Brain microvascular endothelial cell (primary cell): Measurements from ENCODE around the gene KIAA1614.

Source experiments
- DNase-seq: peaks from one replicate; pipeline ENCODE4 v3.0.0-alpha.2; 2020
- H3K27ac ChIP-seq: fragments of 250-450 bp; sonication (Bioruptor Pico); 2 replicates; pipeline ENCODE4 v1.5.1; 2020; ENCODE audit warnings: mild to moderate bottlenecking, moderate library complexity
- H3K27me3 ChIP-seq: fragments of 250-450 bp; sonication (Bioruptor Pico); replicated peaks from 2 replicates; pipeline ENCODE4 v1.5.1; 2020; ENCODE audit warnings: mild to moderate bottlenecking
- H3K36me3 ChIP-seq: fragments of 250-450 bp; sonication (Bioruptor Pico); replicated peaks from 2 replicates; pipeline ENCODE4 v1.5.1; 2020; ENCODE audit warnings: mild to moderate bottlenecking
- H3K4me3 ChIP-seq: 2 replicates; pipeline ENCODE4 v1.5.1; 2011; ENCODE audit warnings: low read depth, mild to moderate bottlenecking, control low read depth, low read length, moderate library complexity
- in situ Hi-C: cut with HindIII; loops from 2 replicates; pipeline ENCODE4 v1.10.0; 2017; ENCODE audit warnings: low sequenced_read_pairs, low pct_ligation_motif_present
- TF ChIP-seq, protein P1 (sequence below): IDR thresholded peaks from 2 replicates; pipeline ENCODE4 v1.5.1; 2011; ENCODE audit warnings: low read depth, mild to moderate bottlenecking, moderate library complexity, low read length, control low read depth, inconsistent platforms; ENCODE audit errors: missing control alignments

The KIAA1614 gene

DNA sequence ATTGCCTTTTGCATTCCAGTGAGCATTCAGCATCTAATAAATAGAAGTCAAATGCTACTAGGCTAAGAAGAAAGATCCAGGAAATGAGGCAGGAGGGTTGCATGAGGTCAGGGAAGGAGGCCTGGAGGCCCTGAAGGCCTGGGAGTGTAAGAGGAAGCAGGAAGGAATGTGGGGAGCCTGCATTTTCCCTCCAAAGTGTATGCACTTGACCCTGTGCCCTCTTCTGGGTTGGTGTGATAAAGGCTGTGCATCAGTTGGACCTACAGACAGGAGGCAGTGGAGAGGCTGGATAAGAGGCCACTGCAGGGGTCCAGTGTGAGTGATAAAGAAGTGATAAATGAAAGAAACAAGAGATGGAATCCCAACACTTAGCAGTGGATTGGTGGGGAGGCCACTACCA is 20.4 kb downstream of the KIAA1614 start:
- TF ChIP-seq, protein P1, sequence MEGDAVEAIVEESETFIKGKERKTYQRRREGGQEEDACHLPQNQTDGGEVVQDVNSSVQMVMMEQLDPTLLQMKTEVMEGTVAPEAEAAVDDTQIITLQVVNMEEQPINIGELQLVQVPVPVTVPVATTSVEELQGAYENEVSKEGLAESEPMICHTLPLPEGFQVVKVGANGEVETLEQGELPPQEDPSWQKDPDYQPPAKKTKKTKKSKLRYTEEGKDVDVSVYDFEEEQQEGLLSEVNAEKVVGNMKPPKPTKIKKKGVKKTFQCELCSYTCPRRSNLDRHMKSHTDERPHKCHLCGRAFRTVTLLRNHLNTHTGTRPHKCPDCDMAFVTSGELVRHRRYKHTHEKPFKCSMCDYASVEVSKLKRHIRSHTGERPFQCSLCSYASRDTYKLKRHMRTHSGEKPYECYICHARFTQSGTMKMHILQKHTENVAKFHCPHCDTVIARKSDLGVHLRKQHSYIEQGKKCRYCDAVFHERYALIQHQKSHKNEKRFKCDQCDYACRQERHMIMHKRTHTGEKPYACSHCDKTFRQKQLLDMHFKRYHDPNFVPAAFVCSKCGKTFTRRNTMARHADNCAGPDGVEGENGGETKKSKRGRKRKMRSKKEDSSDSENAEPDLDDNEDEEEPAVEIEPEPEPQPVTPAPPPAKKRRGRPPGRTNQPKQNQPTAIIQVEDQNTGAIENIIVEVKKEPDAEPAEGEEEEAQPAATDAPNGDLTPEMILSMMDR: peak; percentile 6
- no peak for DNase-seq
- Histone ChIP-seq H3K4me3 (no peak overlapping the region), H3K27ac (no peak overlapping the region), H3K36me3 (no peaks in the 10 kb centered on the region), H3K27me3 (no peaks in the 10 kb centered on the region)
- in situ Hi-C loops: no loop called here

DNA sequence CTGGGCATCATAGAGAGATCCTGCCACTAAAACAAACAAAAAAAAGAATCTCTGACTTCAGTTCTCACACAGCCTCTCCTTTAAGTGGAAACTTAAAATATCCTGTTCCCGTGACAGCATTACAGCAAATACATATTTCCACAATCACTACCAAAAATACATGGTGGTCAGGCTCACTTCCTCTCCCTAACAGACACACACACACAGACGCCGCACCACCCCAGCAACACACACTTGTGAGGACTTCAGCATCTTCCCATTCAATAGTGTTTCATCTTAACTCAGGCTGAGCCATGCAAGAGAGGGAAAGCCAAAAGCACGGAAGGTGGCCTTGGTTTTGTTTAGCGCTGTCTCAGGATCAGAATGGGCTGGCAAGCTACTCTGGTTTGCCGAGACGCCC is 21.9 kb downstream of the KIAA1614 start:
- Histone ChIP-seq H3K27ac (no peak overlapping the region), H3K36me3 (no peaks in the 10 kb centered on the region), H3K27me3 (no peaks in the 10 kb centered on the region), H3K4me3 (no peak overlapping the region)
- TF ChIP-seq, protein P1: no peak
- in situ Hi-C loops: no loop called here
- DNase-seq: no peak

DNA sequence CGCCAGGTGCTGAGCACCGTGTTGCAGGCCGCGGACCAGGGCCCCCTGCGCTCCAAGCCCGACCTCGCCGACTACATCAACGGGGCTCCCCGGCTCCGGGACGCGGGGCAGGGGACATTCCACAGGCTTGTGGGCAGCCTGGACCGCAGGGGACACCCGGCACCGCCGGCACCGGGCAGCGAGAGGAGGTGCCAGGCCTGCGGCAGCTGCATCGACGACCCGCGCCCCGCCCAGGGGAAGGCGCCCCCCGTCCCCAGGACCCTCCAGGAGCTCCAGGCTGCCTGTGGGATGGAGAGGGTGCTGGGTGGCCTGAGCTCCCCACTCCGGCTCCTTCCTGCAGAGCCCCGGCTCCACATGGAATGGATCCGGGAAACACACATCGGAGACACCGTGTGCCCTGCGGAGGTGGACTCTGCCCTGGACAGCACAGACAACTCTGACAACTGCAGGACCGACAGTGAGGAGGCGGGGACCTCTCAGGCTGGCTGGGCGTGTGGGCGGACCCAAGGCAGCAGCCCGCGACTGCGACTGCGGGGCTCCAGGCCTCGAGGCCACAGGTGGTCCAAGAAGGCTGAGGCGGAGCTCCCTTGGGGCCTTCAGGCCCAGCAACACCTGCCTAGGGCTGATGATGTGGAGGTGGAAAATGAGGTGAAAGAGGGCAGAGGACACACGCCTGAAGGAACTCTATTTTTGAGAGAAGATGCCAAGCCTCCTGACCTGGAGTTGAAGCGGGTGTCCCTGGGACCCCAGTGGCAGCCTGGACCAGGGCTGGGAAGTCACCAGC is 22.8 kb downstream of the KIAA1614 start:
- Histone ChIP-seq H3K4me3 (no peak overlapping the region), H3K36me3 (no peaks in the 10 kb centered on the region), H3K27me3 (no peaks in the 10 kb centered on the region), H3K27ac (no peak overlapping the region)
- no peak for DNase-seq
- in situ Hi-C loops: no loop called here
- TF ChIP-seq, protein P1: no peak

DNA sequence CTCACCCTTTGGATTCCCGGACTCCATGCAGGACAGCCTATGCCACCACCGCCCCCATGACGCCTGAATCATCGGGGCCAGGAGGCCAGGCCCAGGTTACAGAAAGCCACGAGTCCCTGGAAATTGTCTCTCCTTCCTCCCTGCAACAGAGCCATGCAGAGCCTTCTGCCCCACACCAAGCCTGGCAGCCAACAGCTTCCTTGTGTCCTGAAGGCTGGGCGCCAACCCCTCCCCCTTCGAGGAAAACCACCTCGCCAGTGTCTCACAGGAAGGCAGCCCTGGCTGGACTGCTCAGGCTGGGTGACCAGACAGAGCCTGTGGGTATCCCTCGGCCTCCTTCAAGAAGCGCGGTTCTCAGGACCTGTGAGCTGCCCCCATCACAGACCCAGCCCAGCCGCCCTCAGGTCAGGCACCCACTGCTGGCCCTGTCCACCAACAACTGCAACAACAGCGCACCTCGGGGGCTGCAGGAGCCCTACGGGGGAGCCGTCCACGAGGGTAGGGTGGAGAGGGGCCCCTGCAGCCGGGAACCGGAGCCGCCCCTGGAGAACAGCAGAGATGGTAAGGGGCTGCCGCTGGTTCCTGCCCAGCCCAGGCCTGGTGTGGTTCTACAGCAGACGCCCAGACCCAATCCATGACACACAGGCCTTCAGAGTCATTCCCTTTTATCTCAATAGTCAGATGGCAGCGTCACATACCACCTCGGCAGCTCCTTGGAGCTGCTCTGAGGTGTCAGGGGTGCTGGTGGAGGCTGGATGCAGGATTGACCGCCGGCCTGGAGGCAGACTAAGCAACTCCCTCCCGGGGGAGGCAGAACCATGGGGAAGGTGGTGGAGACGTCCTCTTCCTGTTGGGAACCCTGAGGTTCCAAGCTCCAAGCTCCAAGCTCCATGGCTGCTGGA is 23.7 kb downstream of the KIAA1614 start:
- in situ Hi-C loops: no loop called here
- no peaks in the 10 kb centered on the region for H3K36me3 ChIP-seq
- no peak for DNase-seq
- H3K27me3 ChIP-seq: no peaks in the 10 kb centered on the region
- TF ChIP-seq, protein P1: no peak
- no peak overlapping the region for H3K27ac ChIP-seq
- no peak overlapping the region for H3K4me3 ChIP-seq

DNA sequence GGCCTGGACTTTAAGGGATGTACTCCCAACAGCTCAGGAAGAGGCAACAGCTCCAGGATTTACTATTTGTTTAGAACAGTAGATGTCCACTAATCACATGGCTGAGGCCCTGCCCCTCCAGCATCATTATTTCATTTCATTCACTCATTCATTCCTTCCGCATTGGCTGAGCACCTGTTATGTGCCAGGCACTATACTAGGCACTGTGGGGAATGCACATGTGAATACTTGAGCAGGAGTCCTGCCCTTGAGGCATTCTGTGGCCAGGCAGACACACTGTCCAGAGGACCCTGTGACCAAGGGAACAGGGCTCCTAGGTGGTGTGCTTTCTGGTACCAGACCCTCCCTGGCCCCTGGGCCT is 24.3 kb downstream of the KIAA1614 start:
- no peaks in the 10 kb centered on the region for H3K36me3 ChIP-seq
- H3K27me3 ChIP-seq: no peaks in the 10 kb centered on the region
- H3K27ac ChIP-seq: no peak overlapping the region
- TF ChIP-seq, protein P1: no peak
- H3K4me3 ChIP-seq: no peak overlapping the region
- in situ Hi-C loops: no loop called here
- DNase-seq: no peak
